ENCODE data around the gene POMT2.

The POMT2 gene

GRCh38 chr14:77356899-77357298 lies 36.2 kb upstream of the POMT2 start:
- no peaks in the 10 kb centered on the region for H3K36me3 ChIP-seq (ENCODE audit: insufficient read depth)
- H3K4me2 ChIP-seq: no peak overlapping the region
- no peak overlapping the region for H2AFZ ChIP-seq (ENCODE audit: low read depth)
- H3K4me1 ChIP-seq (ENCODE audit: low read depth, poor library complexity, severe bottlenecking): no peaks in the 10 kb centered on the region
- H3K4me3 ChIP-seq (IDR thresholded peaks at IDR 0.05; ENCODE audit: insufficient read depth, low read depth, low read length): no peak overlapping the region
- H4K20me1 ChIP-seq (ENCODE audit: insufficient read depth): no peaks in the 10 kb centered on the region
- no peaks in the 10 kb centered on the region for H3K79me2 ChIP-seq (ENCODE audit: insufficient read depth, low read depth)
- no peaks in the 10 kb centered on the region for H3K27me3 ChIP-seq (ENCODE audit: insufficient read depth, low read depth)
- H3K9ac ChIP-seq: no peak overlapping the region
- H3K27ac ChIP-seq: no peak overlapping the region
- TF ChIP-seq CTCF (conservative IDR thresholded peaks at IDR 0.05; ENCODE audit: low read depth, low read length): no peak

- no peak overlapping the region for H3K4me2 ChIP-seq
Measured at GRCh38 chr14:77355811-77356210, 35.1 kb upstream of the POMT2 start.

GRCh38 chr14:77353469-77354141 lies 32.9 kb upstream of the POMT2 start:
- no peak for TF ChIP-seq CTCF (conservative IDR thresholded peaks at IDR 0.05; ENCODE audit: low read depth, low read length)
- H3K4me2 ChIP-seq: no peak overlapping the region
- no peaks in the 10 kb centered on the region for H4K20me1 ChIP-seq (ENCODE audit: insufficient read depth)

More at GRCh38 chr14:77355811-77356210, 35.1 kb upstream of the POMT2 start:
- Histone ChIP-seq H3K79me2 (ENCODE audit: insufficient read depth, low read depth) (no peaks in the 10 kb centered on the region), H3K27me3 (ENCODE audit: insufficient read depth, low read depth) (no peaks in the 10 kb centered on the region), H2AFZ (ENCODE audit: low read depth) (no peak overlapping the region), H3K36me3 (ENCODE audit: insufficient read depth) (no peaks in the 10 kb centered on the region), H3K4me3 (IDR thresholded peaks at IDR 0.05; ENCODE audit: insufficient read depth, low read depth, low read length) (no peak overlapping the region), H3K27ac (no peak overlapping the region), H3K4me1 (ENCODE audit: low read depth, poor library complexity, severe bottlenecking) (no peaks in the 10 kb centered on the region), H4K20me1 (ENCODE audit: insufficient read depth) (no peaks in the 10 kb centered on the region), H3K9ac (no peak overlapping the region)
- TF ChIP-seq CTCF (conservative IDR thresholded peaks at IDR 0.05; ENCODE audit: low read depth, low read length): no peak

DNA sequence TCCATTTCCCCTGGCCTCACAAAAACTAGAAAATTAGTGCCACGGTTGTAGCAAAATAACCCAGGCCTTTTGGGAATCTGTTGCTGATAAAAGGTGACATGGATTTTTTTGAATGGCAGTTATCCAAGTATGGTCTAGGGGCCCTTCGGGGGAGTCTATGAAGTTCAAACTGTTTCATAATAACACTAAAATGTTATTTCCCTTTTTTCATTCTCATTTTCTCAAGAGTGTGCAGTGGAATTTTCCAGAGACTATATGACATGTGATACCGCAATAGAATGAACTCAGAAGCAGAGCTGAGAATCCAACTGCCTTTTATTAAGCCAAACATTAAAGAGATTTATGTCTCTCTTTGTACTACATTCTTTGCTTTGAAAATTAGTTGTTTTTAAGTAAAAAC lies 27.1 kb upstream of the POMT2 start:
- no peak overlapping the region for H3K27ac ChIP-seq
- no peaks in the 10 kb centered on the region for H3K79me2 ChIP-seq (ENCODE audit: insufficient read depth, low read depth)
- no peak overlapping the region for H2AFZ ChIP-seq (ENCODE audit: low read depth)
- no peaks in the 10 kb centered on the region for H3K36me3 ChIP-seq (ENCODE audit: insufficient read depth)
- H3K4me3 ChIP-seq (IDR thresholded peaks at IDR 0.05; ENCODE audit: insufficient read depth, low read depth, low read length): no peak overlapping the region
- no peaks in the 10 kb centered on the region for H3K27me3 ChIP-seq (ENCODE audit: insufficient read depth, low read depth)
- TF ChIP-seq CTCF (conservative IDR thresholded peaks at IDR 0.05; ENCODE audit: low read depth, low read length): no peak
- no peaks in the 10 kb centered on the region for H4K20me1 ChIP-seq (ENCODE audit: insufficient read depth)
- H3K4me1 ChIP-seq (ENCODE audit: low read depth, poor library complexity, severe bottlenecking): no peaks in the 10 kb centered on the region
- no peak overlapping the region for H3K4me2 ChIP-seq
- H3K9ac ChIP-seq: no peak overlapping the region

More at GRCh38 chr14:77353469-77354141, 32.9 kb upstream of the POMT2 start:
- Histone ChIP-seq H2AFZ (ENCODE audit: low read depth) (no peak overlapping the region), H3K27me3 (ENCODE audit: insufficient read depth, low read depth) (no peaks in the 10 kb centered on the region), H3K4me1 (ENCODE audit: low read depth, poor library complexity, severe bottlenecking) (no peaks in the 10 kb centered on the region), H3K27ac (no peak overlapping the region), H3K4me3 (IDR thresholded peaks at IDR 0.05; ENCODE audit: insufficient read depth, low read depth, low read length) (no peak overlapping the region), H3K36me3 (ENCODE audit: insufficient read depth) (no peaks in the 10 kb centered on the region), H3K9ac (no peak overlapping the region), H3K79me2 (ENCODE audit: insufficient read depth, low read depth) (no peaks in the 10 kb centered on the region)
